HG03097 (cell line): Measurements from ENCODE around the gene POLR3B.

Source experiments
- ATAC-seq: cut with Tn5 transposase; IDR thresholded peaks from one replicate; pipeline ENCODE4 v1.9.1; 2021; ENCODE audit not compliant: unreplicated experiment, low FRiP score

Gene POLR3B

DNA sequence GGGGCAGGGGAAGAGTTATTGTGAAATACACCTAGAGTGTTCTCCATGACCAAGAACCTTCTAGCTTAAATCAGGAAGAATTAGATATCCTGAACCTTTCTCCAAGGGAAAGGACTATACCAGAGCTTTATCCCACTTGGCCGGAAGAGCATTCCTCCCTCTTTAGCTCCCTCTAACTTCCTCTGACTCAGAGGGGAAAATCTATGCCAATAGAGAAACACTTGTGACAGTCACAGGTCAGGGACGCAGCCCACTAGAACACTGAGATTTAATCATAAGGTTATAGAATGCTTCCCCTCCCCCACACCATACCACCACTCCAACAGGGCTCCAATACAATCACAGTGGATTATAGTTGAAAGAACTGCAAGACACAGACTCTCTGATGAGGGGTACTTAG lies 169.8 kb downstream of the POLR3B start:
- no peak for ATAC-seq

DNA sequence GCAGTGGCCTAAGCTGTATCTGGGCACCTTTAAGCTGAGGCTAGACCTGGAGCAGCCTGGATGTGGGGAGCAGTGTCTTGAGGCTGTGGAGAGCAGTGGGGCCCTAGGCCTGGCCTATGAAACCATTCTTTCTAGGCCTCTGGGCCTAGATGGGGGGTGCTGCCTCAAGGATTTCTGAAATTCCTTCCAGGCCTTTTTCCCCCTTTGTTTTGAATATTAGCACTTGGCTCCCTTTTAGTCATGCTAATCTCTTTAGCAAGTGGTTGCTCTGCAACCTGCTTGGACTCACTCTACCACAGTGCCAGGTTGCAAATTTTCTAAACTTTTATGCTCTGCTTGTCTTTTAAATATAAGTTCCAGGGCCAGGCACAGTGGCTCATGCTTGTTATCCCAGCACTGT lies 183.7 kb downstream of the POLR3B start:
- no peak for ATAC-seq

DNA sequence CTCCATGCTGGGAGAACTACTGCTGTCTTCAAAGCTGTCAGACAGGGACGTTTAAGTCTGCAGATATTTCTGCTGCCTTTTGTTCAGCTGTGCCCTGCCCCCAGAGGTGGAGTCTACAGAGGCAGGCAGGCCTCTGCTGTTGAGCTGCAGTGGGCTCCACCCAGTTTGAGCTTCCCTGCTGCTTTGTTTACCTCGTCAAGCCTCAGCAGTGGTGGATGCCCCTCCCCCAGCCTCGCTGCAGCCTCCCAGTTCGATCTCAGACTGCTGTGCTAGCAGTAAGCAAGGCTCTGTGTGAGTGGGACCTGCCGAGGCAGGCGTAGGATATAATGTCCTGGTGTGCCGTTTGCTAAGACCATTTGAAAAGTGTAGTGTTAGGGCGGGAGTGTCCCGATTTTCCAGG lies 193.9 kb downstream of the POLR3B start:
- ATAC-seq: no peak

DNA sequence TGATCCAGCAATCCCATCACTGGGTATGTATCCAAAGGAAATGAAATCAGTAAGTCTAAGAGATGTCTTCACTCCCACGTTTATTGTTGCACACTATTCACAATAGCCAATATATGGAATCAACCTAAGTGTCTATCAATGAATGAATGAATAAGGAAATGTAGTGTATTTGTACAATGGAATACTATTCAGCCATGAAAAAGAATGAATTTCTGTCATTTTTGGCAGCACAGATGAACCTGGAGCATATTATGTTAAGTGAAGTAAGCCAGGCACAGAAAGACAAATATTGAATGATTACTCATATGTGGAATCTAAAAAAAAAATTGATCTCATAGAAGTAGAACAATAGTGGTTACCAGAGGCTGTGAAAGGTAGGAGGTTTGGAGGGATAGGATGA lies 194.7 kb downstream of the POLR3B start:
- ATAC-seq: no peak
